HFFc6 (cell line): ENCODE data around the gene IL17RD. TPM values are rescaled to one million over a fixed set of nuclear protein-coding genes. Genes with fewer than 3 reads are reported as not detected.

Experiments used
- DNase-seq: peaks from one replicate; pipeline ENCODE4 v3.0.0-alpha.2; 2018
- H3K27ac Mint-ChIP-seq: 2 replicates; pipeline ENCODE4 v1.8.0; 2020; ENCODE audit warnings: mild to moderate bottlenecking, mixed read lengths
- H3K27me3 Mint-ChIP-seq: 2 replicates; pipeline ENCODE4 v1.8.0; 2021; ENCODE audit warnings: mild to moderate bottlenecking, moderate library complexity, mixed read lengths; ENCODE audit not compliant: insufficient read depth
- H3K36me3 Mint-ChIP-seq: 2 replicates; pipeline ENCODE4 v1.8.0; 2021; ENCODE audit warnings: low read depth, mixed read lengths
- H3K4me1 Mint-ChIP-seq: 2 replicates; pipeline ENCODE4 v1.8.0; 2020; ENCODE audit warnings: low read depth, mixed read lengths
- H3K4me3 Mint-ChIP-seq: 2 replicates; pipeline ENCODE4 v1.8.0; 2020; ENCODE audit warnings: mild to moderate bottlenecking, moderate library complexity, mixed read lengths
- H3K9me3 Mint-ChIP-seq: 2 replicates; pipeline ENCODE4 v1.8.0; 2020; ENCODE audit warnings: mild to moderate bottlenecking, mixed read lengths
- total RNA-seq, 6 experiments: library from RNA; stranded (reverse); fragmentation: NEBNext Ultra II Directional; extraction: Animal tissue kit (Norgen Biotek cat#: 25700); gene quantifications; 2 replicates in 1 of 6; 3 replicates in 5 of 6; pipeline ENCODE4 v1.2.3, GENCODE V29; 2021
- TF ChIP-seq, protein P1 (sequence below): fragments of 200-600 bp; sonication (generic); IDR thresholded peaks from 2 replicates; pipeline ENCODE4 v1.5.0; 2021; ENCODE audit warnings: antibody characterized with exemption, mild to moderate bottlenecking

IL17RD gene
- total RNA-seq, 6 experiments from 2014 or later: 0.05 to 0.26 (median 0.13) TPM; not detected in 2

DNA sequence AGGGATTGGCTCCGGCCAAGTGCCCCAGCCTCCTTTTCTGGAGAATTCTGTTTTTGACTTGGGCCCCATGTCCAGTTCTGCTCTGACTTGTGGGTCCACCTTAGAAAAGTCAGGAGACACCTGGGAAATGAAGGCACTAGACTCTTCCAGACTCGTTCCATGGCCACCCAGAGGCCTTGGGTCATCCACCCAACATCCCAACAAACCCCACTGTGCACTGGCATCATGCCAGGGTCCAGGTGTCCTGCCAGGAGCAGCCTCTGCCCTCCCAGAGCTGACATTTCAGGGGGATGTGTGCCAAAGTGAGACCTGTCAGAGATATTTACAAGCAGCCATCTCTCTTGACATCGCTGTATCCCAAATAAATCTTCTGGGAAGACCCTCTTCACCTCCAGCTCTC is 91.5 kb downstream of the IL17RD start:
- TF ChIP-seq, protein P1, sequence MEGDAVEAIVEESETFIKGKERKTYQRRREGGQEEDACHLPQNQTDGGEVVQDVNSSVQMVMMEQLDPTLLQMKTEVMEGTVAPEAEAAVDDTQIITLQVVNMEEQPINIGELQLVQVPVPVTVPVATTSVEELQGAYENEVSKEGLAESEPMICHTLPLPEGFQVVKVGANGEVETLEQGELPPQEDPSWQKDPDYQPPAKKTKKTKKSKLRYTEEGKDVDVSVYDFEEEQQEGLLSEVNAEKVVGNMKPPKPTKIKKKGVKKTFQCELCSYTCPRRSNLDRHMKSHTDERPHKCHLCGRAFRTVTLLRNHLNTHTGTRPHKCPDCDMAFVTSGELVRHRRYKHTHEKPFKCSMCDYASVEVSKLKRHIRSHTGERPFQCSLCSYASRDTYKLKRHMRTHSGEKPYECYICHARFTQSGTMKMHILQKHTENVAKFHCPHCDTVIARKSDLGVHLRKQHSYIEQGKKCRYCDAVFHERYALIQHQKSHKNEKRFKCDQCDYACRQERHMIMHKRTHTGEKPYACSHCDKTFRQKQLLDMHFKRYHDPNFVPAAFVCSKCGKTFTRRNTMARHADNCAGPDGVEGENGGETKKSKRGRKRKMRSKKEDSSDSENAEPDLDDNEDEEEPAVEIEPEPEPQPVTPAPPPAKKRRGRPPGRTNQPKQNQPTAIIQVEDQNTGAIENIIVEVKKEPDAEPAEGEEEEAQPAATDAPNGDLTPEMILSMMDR: no peak
- no peaks in the 10 kb centered on the region for H3K36me3 Mint-ChIP-seq
- no peak overlapping the region for H3K4me3 Mint-ChIP-seq
- no peak for DNase-seq
- peaks cover 8% of the 10 kb centered on the region for H3K4me1 Mint-ChIP-seq
- peaks cover 35% of the 10 kb centered on the region for H3K27me3 Mint-ChIP-seq
- H3K27ac Mint-ChIP-seq: no peak overlapping the region
- H3K9me3 Mint-ChIP-seq: no peaks in the 10 kb centered on the region

DNA sequence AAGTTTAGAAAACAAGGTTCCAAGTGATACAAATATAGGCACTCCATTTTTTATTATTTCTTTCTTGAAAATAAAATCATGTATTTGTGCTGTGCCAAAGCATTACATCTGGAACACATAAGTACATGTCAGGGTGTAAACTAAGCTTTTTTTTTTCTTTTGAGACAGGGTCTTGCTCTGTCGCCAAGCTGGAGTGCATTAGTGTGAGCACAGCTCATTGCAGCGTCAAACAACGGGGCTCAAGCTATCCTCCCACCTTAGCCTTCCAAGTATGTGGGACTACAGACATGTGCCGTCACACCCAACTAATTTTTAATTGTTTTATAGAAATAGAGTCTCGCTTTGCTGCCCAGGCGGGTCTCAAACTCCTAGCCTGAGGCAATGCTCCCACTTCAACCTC is 95.7 kb downstream of the IL17RD start:
- DNase-seq: no peak
- TF ChIP-seq, protein P1: no peak
- H3K4me3 Mint-ChIP-seq: no peak overlapping the region
- no peak overlapping the region for H3K27ac Mint-ChIP-seq
- H3K36me3 Mint-ChIP-seq: no peaks in the 10 kb centered on the region
- peaks cover 15% of the 10 kb centered on the region for H3K4me1 Mint-ChIP-seq
- H3K9me3 Mint-ChIP-seq: no peaks in the 10 kb centered on the region
- H3K27me3 Mint-ChIP-seq: peaks cover 8% of the 10 kb centered on the region

DNA sequence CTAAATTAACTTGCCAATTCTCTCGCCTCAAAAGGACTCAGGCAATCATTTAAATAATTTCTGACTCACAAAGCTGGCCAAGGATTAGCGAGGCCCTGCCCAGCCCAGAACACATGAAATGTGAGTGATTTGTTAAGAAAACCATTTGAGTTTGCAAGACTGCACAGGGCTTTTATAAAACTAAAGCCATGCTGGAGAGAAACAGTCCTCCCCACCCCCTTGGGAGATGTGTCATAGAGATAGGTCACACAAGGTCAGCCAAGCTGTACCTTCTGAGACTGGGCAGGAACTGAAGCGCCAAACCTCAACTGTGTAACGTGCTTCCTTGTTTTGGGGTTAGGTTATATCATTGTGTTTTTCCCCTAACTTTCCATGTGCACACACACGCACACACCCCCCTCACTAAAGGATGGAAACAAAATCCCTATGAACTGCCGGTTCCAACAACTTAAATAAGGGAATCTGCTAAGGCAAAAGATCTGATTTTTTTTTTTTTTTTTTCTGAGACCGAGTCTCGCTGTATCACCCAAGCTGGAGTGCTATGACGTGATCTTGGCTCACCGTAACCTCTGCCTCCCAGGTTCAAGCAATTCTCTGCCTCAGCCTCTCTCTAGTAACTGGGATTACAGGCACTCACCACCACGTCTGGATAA is 96.6 kb downstream of the IL17RD start:
- Mint-ChIP-seq H3K9me3 (no peaks in the 10 kb centered on the region), H3K4me1 (peaks cover 15% of the 10 kb centered on the region), H3K4me3 (peak overlapping the region; percentile 23; the same call in 1 of the 2 replicates), H3K27ac (no peak overlapping the region), H3K27me3 (peaks cover 4% of the 10 kb centered on the region), H3K36me3 (no peaks in the 10 kb centered on the region)
- peak; percentile 51 for DNase-seq
- TF ChIP-seq, protein P1: no peak

DNA sequence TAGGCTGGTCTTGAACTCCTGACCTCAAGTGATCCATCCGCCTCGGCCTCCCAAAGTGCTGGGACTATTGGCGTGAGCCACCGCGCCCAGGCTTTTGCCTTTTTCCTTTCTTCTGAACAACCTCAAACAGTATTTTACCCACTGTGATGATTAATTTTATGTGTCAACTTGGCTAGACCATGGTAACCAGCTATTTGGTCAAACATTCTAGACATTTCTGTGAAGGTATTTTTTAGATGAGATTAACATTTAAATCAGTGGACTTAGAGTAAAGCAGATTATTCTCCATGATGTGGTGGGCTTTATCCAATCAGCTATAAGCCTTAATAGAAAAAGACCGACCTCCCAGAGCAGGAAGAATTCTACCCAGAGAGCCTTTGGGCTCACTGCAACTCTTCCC is 98.7 kb downstream of the IL17RD start:
- peaks cover 4% of the 10 kb centered on the region for H3K27me3 Mint-ChIP-seq
- no peak for DNase-seq
- H3K27ac Mint-ChIP-seq: no peak overlapping the region
- H3K4me3 Mint-ChIP-seq: no peak overlapping the region
- peaks cover 15% of the 10 kb centered on the region for H3K4me1 Mint-ChIP-seq
- no peaks in the 10 kb centered on the region for H3K36me3 Mint-ChIP-seq
- no peaks in the 10 kb centered on the region for H3K9me3 Mint-ChIP-seq
- TF ChIP-seq, protein P1: no peak

DNA sequence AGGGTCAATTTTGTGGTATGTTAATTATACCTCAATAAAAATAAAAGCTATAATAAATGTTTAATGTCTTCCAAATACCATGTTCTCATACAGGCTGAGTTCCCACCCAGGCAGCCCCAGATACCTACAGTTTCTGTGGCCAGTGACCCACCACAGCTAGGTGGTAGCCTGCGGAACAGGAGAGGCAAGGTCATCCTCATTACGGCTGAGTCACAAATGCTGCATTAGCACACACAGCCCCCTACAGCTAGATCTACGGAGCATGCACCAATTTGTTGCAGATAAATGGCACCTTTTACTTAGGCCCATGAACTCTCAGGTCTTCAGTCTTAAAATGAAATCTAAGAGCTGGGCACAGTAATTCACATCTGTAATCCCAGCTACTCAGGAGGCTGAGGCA is 99.6 kb downstream of the IL17RD start:
- TF ChIP-seq, protein P1: no peak
- Mint-ChIP-seq H3K27ac (no peak overlapping the region), H3K9me3 (no peaks in the 10 kb centered on the region), H3K27me3 (peaks cover 4% of the 10 kb centered on the region), H3K4me3 (no peak overlapping the region), H3K36me3 (no peaks in the 10 kb centered on the region), H3K4me1 (peaks cover 20% of the 10 kb centered on the region)
- DNase-seq: no peak
